PC-9 (cell line): Measurements from ENCODE around the gene FN3K. TPM values are rescaled to one million over a fixed set of nuclear protein-coding genes. Genes with fewer than 3 reads are reported as not detected.

Experiments used
- BruUV-seq: library from RNA; stranded (reverse); fragments of 400-500 nt; replicated peaks from 2 replicates; lab custom pipeline; 2021; lab: Mats Ljungman, UMichigan
- CTCF ChIA-PET: fragments of 300-600 bp; sonication (Branson Sonifier 250); formaldehyde crosslinking; loops from one replicate; lab custom pipeline; 2022; ENCODE audit warnings: antibody characterized with exemption; lab: Charles Lee
- POLR2A ChIA-PET: fragments of 300-600 bp; sonication (Branson Sonifier 250); formaldehyde crosslinking; loops from one replicate; lab custom pipeline; 2022; ENCODE audit warnings: antibody characterized with exemption; ENCODE audit not compliant: unreplicated experiment; lab: Charles Lee
- DNase-seq, 2 experiments: peaks; one replicate each; pipeline versions ENCODE4 v3.0.0 to v3.0.0-alpha.2; 2015 to 2022; ENCODE audit warnings: mixed read lengths in 1 of 2
- H2AFZ ChIP-seq: fragments of 200-600 bp; sonication (generic); 2 replicates; pipeline ENCODE4 v1.8.1; 2017; ENCODE audit warnings: antibody characterized with exemption
- H3F3A ChIP-seq: fragments of 200-600 bp; sonication (generic); 2 replicates; pipeline ENCODE4 v1.8.1; 2017; ENCODE audit warnings: antibody characterized with exemption, mild to moderate bottlenecking, low read depth; ENCODE audit not compliant: insufficient read depth
- H3K27ac ChIP-seq: fragments of 200-600 bp; sonication (generic); 2 replicates; pipeline ENCODE4 v1.6.1; 2016; ENCODE audit warnings: mixed run types
- H3K27me3 ChIP-seq: fragments of 200-600 bp; sonication (generic); 2 replicates; pipeline ENCODE4 v1.6.1; 2016; ENCODE audit warnings: low read depth, mixed run types; ENCODE audit not compliant: insufficient read depth
- H3K36me3 ChIP-seq: fragments of 200-600 bp; sonication (generic); 2 replicates; pipeline ENCODE4 v1.6.1; 2016; ENCODE audit warnings: low read depth, mixed run types
- H3K4me1 ChIP-seq: fragments of 200-600 bp; sonication (generic); replicated peaks from 2 replicates; pipeline ENCODE4 v1.6.1; 2016; ENCODE audit warnings: mixed run types; ENCODE audit not compliant: insufficient read depth
- H3K4me2 ChIP-seq: fragments of 200-600 bp; sonication (generic); 2 replicates; pipeline ENCODE4 v1.6.1; 2017; ENCODE audit warnings: mixed run types
- H3K4me3 ChIP-seq: fragments of 200-600 bp; sonication (generic); 2 replicates; pipeline ENCODE4 v1.6.1; 2016; ENCODE audit warnings: mixed run types
- H3K79me2 ChIP-seq: fragments of 200-600 bp; sonication (generic); 2 replicates; pipeline ENCODE4 v1.6.1; 2017; ENCODE audit warnings: low read depth, mixed run types
- H3K9me2 ChIP-seq: fragments of 200-600 bp; sonication (generic); 2 replicates; pipeline ENCODE4 v1.8.1; 2017; ENCODE audit warnings: mild to moderate bottlenecking; ENCODE audit not compliant: insufficient read depth
- H3K9me3 ChIP-seq: fragments of 200-600 bp; sonication (generic); 2 replicates; pipeline ENCODE4 v1.8.1; 2016; ENCODE audit warnings: low read depth; ENCODE audit not compliant: insufficient read depth
- H4K20me1 ChIP-seq: fragments of 200-600 bp; sonication (generic); 2 replicates; pipeline ENCODE4 v1.8.1; 2017; ENCODE audit not compliant: insufficient read depth
- CTCF ChIP-seq: fragments of 200-600 bp; sonication (generic); conservative IDR thresholded peaks from 2 replicates; pipeline ENCODE4 v1.6.1; 2017; ENCODE audit warnings: mixed run types, antibody characterized with exemption, mild to moderate bottlenecking, moderate library complexity
- EZH2 ChIP-seq: fragments of 200-600 bp; sonication (generic); IDR thresholded peaks from 2 replicates; pipeline ENCODE4 v1.8.0; 2017; ENCODE audit warnings: antibody characterized with exemption, low read depth
- intact Hi-C: fragments of 100-400 bp; cut with micrococcal nuclease; formaldehyde crosslinking; loops from one replicate; pipeline ENCODE4 v1.10.0; 2022; ENCODE audit not compliant: unreplicated experiment
- total RNA-seq: library from RNA; stranded (reverse); gene quantifications from 2 replicates; pipeline ENCODE4 v1.2.3, GENCODE V29; 2021

The FN3K gene
- total RNA-seq, 1 experiment from 2014 or later: 14.0 TPM

GRCh38 chr17:82723169-82723807, 12.1 kb upstream of the FN3K start:
- Histone ChIP-seq H3F3A (no peaks in the 10 kb centered on the region), H3K4me3 (no peak overlapping the region), H3K4me2 (no peak overlapping the region), H4K20me1 (no peaks in the 10 kb centered on the region), H3K79me2 (no peaks in the 10 kb centered on the region), H3K27me3 (no peaks in the 10 kb centered on the region), H3K36me3 (no peaks in the 10 kb centered on the region), H3K27ac (no peak overlapping the region), H3K4me1 (no peaks in the 10 kb centered on the region), H3K9me3 (no peaks in the 10 kb centered on the region), H3K9me2 (no peaks in the 10 kb centered on the region), H2AFZ (no peak overlapping the region)
- CTCF ChIA-PET: no interaction called here
- TF ChIP-seq CTCF (no peak), EZH2 (no peak)
- POLR2A ChIA-PET: no interaction called here
- intact Hi-C loops: no loop called here
- BruUV-seq: no TSS peak
- no peak for DNase-seq

DNA sequence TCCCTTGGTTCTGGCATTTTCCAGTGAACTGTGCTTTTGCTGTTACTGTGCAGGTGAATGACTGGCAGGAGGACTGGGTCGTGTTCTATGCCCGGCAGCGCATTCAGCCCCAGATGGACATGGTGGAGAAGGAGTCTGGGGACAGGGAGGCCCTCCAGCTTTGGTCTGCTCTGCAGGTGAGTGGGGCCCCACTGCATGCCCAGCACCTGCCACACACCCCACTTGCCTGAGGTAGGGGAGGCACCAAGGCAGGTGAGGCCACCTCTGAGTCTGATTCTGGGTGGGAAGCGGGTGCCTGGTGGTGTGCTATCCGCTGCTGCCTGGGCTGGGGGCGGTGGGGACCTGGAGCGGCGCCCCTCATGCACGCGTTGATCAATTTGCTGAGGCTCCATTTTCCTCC, 9.0 kb upstream of the FN3K start:
- TF ChIP-seq EZH2 (no peak), CTCF (no peak)
- Histone ChIP-seq H3K27ac (no peak overlapping the region), H3F3A (no peaks in the 10 kb centered on the region), H3K4me2 (no peak overlapping the region), H3K4me3 (no peak overlapping the region), H3K9me3 (no peaks in the 10 kb centered on the region), H2AFZ (no peak overlapping the region), H4K20me1 (no peaks in the 10 kb centered on the region), H3K36me3 (no peaks in the 10 kb centered on the region), H3K4me1 (no peaks in the 10 kb centered on the region), H3K79me2 (no peaks in the 10 kb centered on the region), H3K9me2 (no peaks in the 10 kb centered on the region), H3K27me3 (no peaks in the 10 kb centered on the region)
- no TSS peak for BruUV-seq
- POLR2A ChIA-PET: no interaction called here
- CTCF ChIA-PET: no interaction called here
- intact Hi-C loops: no loop called here
- no peak for DNase-seq

DNA sequence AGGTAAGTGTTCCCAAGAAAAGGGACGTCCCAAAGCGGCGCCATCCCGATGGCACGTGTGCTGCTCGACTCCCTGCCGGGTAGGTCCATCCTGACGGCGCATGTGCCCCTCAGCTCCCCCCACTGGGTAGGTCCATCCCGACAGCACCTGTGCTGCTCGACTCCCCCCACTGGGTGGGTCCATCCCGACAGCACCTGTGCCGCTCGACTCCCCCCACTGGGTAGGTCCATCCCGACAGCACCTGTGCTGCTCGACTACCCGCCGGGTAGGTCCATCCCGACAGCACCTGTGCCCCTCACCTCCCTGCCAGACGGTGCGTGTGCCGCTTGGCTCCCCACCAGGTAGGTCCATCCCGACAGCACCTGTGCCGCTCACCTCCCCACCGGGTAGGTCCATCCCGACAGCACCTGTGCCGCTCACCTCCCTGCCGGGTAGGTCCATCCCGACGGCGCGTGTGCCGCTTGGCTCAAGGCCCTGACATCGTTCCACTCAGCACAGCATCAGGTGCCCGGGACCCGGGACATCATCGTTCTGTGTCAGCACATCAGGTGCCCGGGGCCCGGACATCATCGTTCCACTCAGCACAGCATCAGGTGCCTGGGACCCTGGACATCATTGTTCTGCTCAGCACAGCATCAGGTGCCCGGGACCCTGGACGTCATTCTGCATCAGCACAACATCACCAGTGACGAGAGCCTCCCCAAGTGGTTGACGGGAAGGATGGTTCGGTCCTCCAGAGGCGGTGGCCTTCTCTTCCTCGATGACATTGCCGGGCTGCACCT, 5.7 kb upstream of the FN3K start:
- Histone ChIP-seq H2AFZ (no peak overlapping the region), H3K9me3 (no peaks in the 10 kb centered on the region), H3K36me3 (no peaks in the 10 kb centered on the region), H3K4me3 (no peak overlapping the region), H3K9me2 (no peaks in the 10 kb centered on the region), H3K4me1 (no peaks in the 10 kb centered on the region), H3K79me2 (no peaks in the 10 kb centered on the region), H3K27me3 (no peaks in the 10 kb centered on the region), H4K20me1 (no peaks in the 10 kb centered on the region), H3K27ac (no peak overlapping the region), H3K4me2 (no peak overlapping the region), H3F3A (no peaks in the 10 kb centered on the region)
- POLR2A ChIA-PET: no interaction called here
- DNase-seq: no peak
- intact Hi-C loops: no loop called here
- CTCF ChIA-PET: no interaction called here
- no TSS peak for BruUV-seq
- TF ChIP-seq EZH2 (no peak), CTCF (no peak)
